Measurements from ENCODE around the gene FGD3.

The FGD3 gene

DNA sequence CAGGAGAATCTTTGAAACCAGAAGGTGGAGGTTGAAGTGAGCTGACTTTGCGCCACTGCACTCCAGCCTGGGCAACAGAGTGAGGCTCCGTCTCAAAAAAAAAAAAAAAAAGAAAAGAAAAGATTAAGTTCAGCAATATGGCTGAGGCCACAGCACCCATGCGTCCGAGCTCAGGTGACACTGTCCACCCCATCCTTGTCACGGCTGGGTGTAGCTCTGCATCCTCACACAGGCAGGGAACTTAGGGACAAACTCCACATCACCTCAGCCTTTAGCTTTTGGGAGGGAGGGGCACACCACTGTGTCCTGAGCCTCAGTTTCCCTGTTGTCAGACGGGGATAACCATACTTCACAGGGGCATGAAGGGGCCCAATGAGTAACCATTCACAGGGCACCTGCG, 15.5 kb downstream of the FGD3 start:
- no peaks in the 10 kb centered on the region for H3K36me3 ChIP-seq (ENCODE audit: control insufficient read depth, insufficient read depth, low read length)
- no peak overlapping the region for H3K9ac ChIP-seq (ENCODE audit: low read length)
- H3K27me3 ChIP-seq (ENCODE audit: control insufficient read depth, insufficient read depth, low read length): no peaks in the 10 kb centered on the region
- H3K4me1 ChIP-seq (ENCODE audit: control insufficient read depth, insufficient read depth, low read length): no peaks in the 10 kb centered on the region
- H3K27ac ChIP-seq (ENCODE audit: low read depth, low read length): no peak overlapping the region
- no peak overlapping the region for H3K4me3 ChIP-seq (ENCODE audit: low read length)

- peak overlapping the region; percentile 68 for H3K4me3 ChIP-seq (ENCODE audit: low read length)
- H3K4me1 ChIP-seq (ENCODE audit: control insufficient read depth, insufficient read depth, low read length): no peaks in the 10 kb centered on the region
- H3K27ac ChIP-seq (ENCODE audit: low read depth, low read length): no peak overlapping the region
- H3K9ac ChIP-seq (ENCODE audit: low read length): peak overlapping the region; percentile 24
- H3K36me3 ChIP-seq (ENCODE audit: control insufficient read depth, insufficient read depth, low read length): no peaks in the 10 kb centered on the region
- H3K27me3 ChIP-seq (ENCODE audit: control insufficient read depth, insufficient read depth, low read length): no peaks in the 10 kb centered on the region
Measured at GRCh38 chr9:92963831-92964606, 16.7 kb downstream of the FGD3 start.

GRCh38 chr9:92964607-92965060, 17.3 kb downstream of the FGD3 start:
- Histone ChIP-seq H3K27ac (ENCODE audit: low read depth, low read length) (no peak overlapping the region), H3K36me3 (ENCODE audit: control insufficient read depth, insufficient read depth, low read length) (no peaks in the 10 kb centered on the region), H3K9ac (ENCODE audit: low read length) (peak overlapping the region; percentile 24), H3K4me1 (ENCODE audit: control insufficient read depth, insufficient read depth, low read length) (no peaks in the 10 kb centered on the region), H3K27me3 (ENCODE audit: control insufficient read depth, insufficient read depth, low read length) (no peaks in the 10 kb centered on the region), H3K4me3 (ENCODE audit: low read length) (peak overlapping the region; percentile 68)

DNA sequence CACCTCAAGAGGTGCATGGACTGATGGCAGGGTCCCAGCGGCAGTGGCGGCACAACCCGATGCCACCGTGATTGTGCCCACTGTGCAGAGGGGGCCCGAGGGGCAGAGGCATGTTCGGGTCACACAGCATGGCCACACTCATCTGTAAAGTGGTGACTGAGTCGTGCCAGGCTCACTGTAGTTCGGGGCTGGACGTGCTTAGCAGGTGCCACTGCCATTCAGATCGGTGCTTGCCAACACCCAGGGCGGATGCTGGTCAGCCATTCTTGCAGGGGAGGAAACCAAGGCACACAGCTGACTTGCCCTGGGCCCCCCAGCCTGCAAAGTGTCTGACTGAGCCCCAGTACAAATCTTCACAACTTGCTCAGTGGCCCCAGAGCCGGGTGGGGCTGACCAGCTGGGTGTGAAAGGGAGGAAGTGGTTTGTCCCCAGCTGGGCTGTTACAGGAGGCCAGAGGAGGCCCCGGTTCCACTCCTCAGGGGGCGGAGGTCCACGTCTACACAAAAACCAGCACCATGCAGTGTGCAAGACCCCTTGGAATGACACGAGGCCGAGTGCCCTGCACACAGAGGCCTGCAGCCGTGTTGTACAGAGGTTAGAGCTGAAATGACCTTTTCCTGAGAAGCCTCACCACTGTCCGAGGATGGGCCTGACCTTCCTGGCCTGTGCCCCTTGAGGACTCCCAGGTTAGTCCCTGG, 17.9 kb downstream of the FGD3 start:
- H3K36me3 ChIP-seq (ENCODE audit: control insufficient read depth, insufficient read depth, low read length): no peaks in the 10 kb centered on the region
- H3K9ac ChIP-seq (ENCODE audit: low read length): peak overlapping the region; percentile 24
- no peaks in the 10 kb centered on the region for H3K4me1 ChIP-seq (ENCODE audit: control insufficient read depth, insufficient read depth, low read length)
- peak overlapping the region; percentile 68 for H3K4me3 ChIP-seq (ENCODE audit: low read length)
- no peak overlapping the region for H3K27ac ChIP-seq (ENCODE audit: low read depth, low read length)
- H3K27me3 ChIP-seq (ENCODE audit: control insufficient read depth, insufficient read depth, low read length): no peaks in the 10 kb centered on the region

DNA sequence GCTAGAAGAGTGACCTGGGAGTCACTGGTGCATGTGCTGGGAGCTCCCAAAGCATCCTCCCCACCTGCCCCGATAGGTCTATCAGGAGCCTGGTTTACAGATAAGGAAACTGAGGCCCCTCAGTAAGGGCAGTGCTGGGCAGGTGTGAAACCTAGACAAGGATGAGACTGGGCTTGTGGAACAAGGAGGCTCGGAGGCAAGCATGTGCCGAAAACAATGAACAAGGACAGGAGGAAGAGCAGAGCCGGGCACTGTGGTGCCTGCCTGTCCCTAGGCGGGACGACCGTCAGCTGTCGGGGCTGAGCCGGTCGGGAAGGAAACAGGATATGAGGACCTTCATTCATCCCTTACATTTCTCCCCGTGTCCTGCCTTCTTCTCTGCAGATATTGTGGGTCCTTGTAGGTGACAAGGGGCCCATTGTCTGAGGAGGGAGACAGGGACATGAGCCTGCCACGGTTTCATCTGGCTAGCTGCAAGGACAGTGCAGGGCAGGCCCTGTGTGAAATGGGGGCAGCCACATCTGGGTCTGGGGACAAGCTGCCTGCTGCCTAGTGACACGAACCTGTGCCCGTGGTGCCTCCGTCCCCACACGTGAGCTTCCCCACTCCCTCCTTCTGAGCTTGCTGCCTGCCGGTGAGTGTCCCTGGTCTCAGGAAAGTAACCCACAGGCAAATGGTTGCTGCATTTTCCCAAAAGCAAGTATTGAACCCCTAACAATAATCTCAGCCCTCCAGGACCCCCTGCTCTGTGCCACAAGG, 18.6 kb downstream of the FGD3 start:
- H3K4me3 ChIP-seq (ENCODE audit: low read length): peak overlapping the region; percentile 68
- H3K4me1 ChIP-seq (ENCODE audit: control insufficient read depth, insufficient read depth, low read length): no peaks in the 10 kb centered on the region
- no peak overlapping the region for H3K9ac ChIP-seq (ENCODE audit: low read length)
- H3K36me3 ChIP-seq (ENCODE audit: control insufficient read depth, insufficient read depth, low read length): no peaks in the 10 kb centered on the region
- H3K27me3 ChIP-seq (ENCODE audit: control insufficient read depth, insufficient read depth, low read length): no peaks in the 10 kb centered on the region
- no peak overlapping the region for H3K27ac ChIP-seq (ENCODE audit: low read depth, low read length)

GRCh38 chr9:92966518-92966800, 19.1 kb downstream of the FGD3 start:
- no peaks in the 10 kb centered on the region for H3K27me3 ChIP-seq (ENCODE audit: control insufficient read depth, insufficient read depth, low read length)
- no peak overlapping the region for H3K27ac ChIP-seq (ENCODE audit: low read depth, low read length)
- H3K9ac ChIP-seq (ENCODE audit: low read length): no peak overlapping the region
- H3K36me3 ChIP-seq (ENCODE audit: control insufficient read depth, insufficient read depth, low read length): no peaks in the 10 kb centered on the region
- no peaks in the 10 kb centered on the region for H3K4me1 ChIP-seq (ENCODE audit: control insufficient read depth, insufficient read depth, low read length)
- H3K4me3 ChIP-seq (ENCODE audit: low read length): no peak overlapping the region

GRCh38 chr9:92968081-92968480, 20.8 kb downstream of the FGD3 start:
- Histone ChIP-seq H3K4me3 (ENCODE audit: low read length) (peak overlapping the region; percentile 5), H3K9ac (ENCODE audit: low read length) (no peak overlapping the region), H3K27me3 (ENCODE audit: control insufficient read depth, insufficient read depth, low read length) (no peaks in the 10 kb centered on the region), H3K4me1 (ENCODE audit: control insufficient read depth, insufficient read depth, low read length) (no peaks in the 10 kb centered on the region), H3K27ac (ENCODE audit: low read depth, low read length) (no peak overlapping the region), H3K36me3 (ENCODE audit: control insufficient read depth, insufficient read depth, low read length) (no peaks in the 10 kb centered on the region)

DNA sequence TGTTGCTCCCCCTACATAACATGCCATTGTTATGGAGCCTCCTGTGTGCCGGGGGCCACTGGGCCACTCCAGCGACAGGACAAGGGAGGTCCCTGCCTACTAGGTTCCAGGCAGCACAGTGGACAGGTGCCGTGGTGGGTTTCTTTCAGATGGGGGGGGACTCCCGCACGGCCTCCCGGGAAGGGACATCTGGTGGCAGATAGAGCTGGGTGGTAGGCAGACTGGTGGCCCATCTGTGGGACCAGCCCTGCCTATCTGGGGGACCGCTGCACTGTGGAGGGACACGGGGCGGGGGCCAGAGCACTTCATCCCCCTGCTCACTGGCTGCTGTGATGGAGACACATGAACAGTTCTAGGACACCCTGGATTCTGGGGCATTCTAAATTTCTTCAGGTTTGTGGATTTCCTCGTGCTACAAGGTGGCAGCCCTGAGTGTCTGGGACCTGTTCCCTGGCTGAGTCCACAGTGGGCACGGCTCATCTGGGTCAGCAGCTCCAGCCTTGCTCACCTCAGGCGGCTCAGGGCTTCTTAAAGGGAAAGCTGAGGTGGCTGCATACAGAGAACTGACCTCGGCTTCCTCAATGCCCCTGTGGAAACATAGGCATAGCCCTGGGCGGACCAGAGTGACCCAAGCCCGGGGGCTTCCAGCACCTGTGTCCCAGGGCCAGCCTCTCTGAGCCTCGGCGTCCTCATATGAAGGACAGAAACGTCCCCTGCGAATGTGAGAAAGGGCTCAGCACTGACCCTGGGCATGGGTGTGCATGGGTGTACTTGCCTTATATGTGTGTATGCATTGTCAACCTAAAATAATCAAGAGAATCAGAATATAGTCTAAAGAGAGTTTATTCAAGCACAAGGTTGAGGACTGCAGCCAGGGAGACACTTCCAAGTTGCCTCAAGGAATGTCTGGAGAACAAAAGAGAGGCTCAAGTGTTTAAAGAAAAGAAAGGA, 22.5 kb downstream of the FGD3 start:
- Histone ChIP-seq H3K36me3 (ENCODE audit: control insufficient read depth, insufficient read depth, low read length) (no peaks in the 10 kb centered on the region), H3K9ac (ENCODE audit: low read length) (no peak overlapping the region), H3K4me1 (ENCODE audit: control insufficient read depth, insufficient read depth, low read length) (no peaks in the 10 kb centered on the region), H3K27ac (ENCODE audit: low read depth, low read length) (no peak overlapping the region), H3K4me3 (ENCODE audit: low read length) (no peak overlapping the region), H3K27me3 (ENCODE audit: control insufficient read depth, insufficient read depth, low read length) (no peaks in the 10 kb centered on the region)

- no peak overlapping the region for H3K27ac ChIP-seq (ENCODE audit: low read depth, low read length)
- no peaks in the 10 kb centered on the region for H3K4me1 ChIP-seq (ENCODE audit: control insufficient read depth, insufficient read depth, low read length)
- H3K4me3 ChIP-seq (ENCODE audit: low read length): no peak overlapping the region
- H3K36me3 ChIP-seq (ENCODE audit: control insufficient read depth, insufficient read depth, low read length): no peaks in the 10 kb centered on the region
- H3K9ac ChIP-seq (ENCODE audit: low read length): no peak overlapping the region
- H3K27me3 ChIP-seq (ENCODE audit: control insufficient read depth, insufficient read depth, low read length): no peaks in the 10 kb centered on the region
Measured at GRCh38 chr9:92970467-92970923, 23.2 kb downstream of the FGD3 start.

- Histone ChIP-seq H3K27me3 (ENCODE audit: control insufficient read depth, insufficient read depth, low read length) (no peaks in the 10 kb centered on the region), H3K4me3 (ENCODE audit: low read length) (no peak overlapping the region), H3K27ac (ENCODE audit: low read depth, low read length) (no peak overlapping the region), H3K36me3 (ENCODE audit: control insufficient read depth, insufficient read depth, low read length) (no peaks in the 10 kb centered on the region), H3K9ac (ENCODE audit: low read length) (no peak overlapping the region), H3K4me1 (ENCODE audit: control insufficient read depth, insufficient read depth, low read length) (no peaks in the 10 kb centered on the region)
Measured at GRCh38 chr9:92971121-92971520, 23.8 kb downstream of the FGD3 start.

GRCh38 chr9:92971776-92972175, 24.5 kb downstream of the FGD3 start:
- Histone ChIP-seq H3K4me3 (ENCODE audit: low read length) (no peak overlapping the region), H3K27ac (ENCODE audit: low read depth, low read length) (no peak overlapping the region), H3K36me3 (ENCODE audit: control insufficient read depth, insufficient read depth, low read length) (no peaks in the 10 kb centered on the region), H3K4me1 (ENCODE audit: control insufficient read depth, insufficient read depth, low read length) (no peaks in the 10 kb centered on the region), H3K9ac (ENCODE audit: low read length) (no peak overlapping the region), H3K27me3 (ENCODE audit: control insufficient read depth, insufficient read depth, low read length) (no peaks in the 10 kb centered on the region)

DNA sequence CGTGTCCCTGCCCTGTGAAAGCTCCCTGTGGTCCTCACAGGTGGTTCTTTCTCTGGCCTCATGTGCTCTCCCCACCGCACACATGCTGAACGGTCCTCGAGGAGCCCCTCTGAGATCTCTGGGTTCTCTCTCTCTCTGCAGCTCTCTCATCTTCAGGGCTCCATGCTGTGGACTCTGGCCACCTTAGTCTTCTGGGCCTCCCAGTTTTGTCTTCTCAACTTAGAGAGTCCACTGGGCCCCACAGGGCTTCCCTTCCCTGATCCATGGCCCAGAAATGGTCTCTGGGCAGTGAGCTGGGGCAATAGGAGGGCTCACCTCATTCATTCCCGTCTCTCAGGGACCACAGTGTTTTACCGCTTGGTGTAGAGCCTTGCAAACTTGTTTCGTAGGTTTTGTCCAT, 26.4 kb downstream of the FGD3 start:
- Histone ChIP-seq H3K27me3 (ENCODE audit: control insufficient read depth, insufficient read depth, low read length) (no peaks in the 10 kb centered on the region), H3K4me3 (ENCODE audit: low read length) (no peak overlapping the region), H3K4me1 (ENCODE audit: control insufficient read depth, insufficient read depth, low read length) (no peaks in the 10 kb centered on the region), H3K36me3 (ENCODE audit: control insufficient read depth, insufficient read depth, low read length) (no peaks in the 10 kb centered on the region), H3K9ac (ENCODE audit: low read length) (no peak overlapping the region), H3K27ac (ENCODE audit: low read depth, low read length) (no peak overlapping the region)
